AG09309 (cell line): ENCODE measurements around the gene OR6K3.

Experiments
- DNase-seq: peaks from one replicate; pipeline ENCODE4 v3.0.0-alpha.2; 2010; ENCODE audit warnings: low read depth
- H3K4me3 ChIP-seq: 2 replicates; pipeline ENCODE4 v1.5.1; 2011; ENCODE audit warnings: mild to moderate bottlenecking, low read depth, low read length, moderate library complexity; ENCODE audit not compliant: control insufficient read depth
- CTCF ChIP-seq: IDR thresholded peaks from 2 replicates; pipeline ENCODE4 v1.5.1; 2011; ENCODE audit warnings: mild to moderate bottlenecking, low read depth, low read length, inconsistent platforms; ENCODE audit not compliant: insufficient read depth, control insufficient read depth; ENCODE audit errors: missing control alignments

OR6K3 gene

GRCh38 chr1:158679289-158679688 is 41.2 kb downstream of the OR6K3 start:
- H3K4me3 ChIP-seq = no peak overlapping the region
- DNase-seq = no peak
- TF ChIP-seq CTCF = no peak

- H3K4me3 ChIP-seq = no peak overlapping the region
- TF ChIP-seq CTCF = no peak
- DNase-seq = no peak
Observed at GRCh38 chr1:158675563-158676323, 44.8 kb downstream of the OR6K3 start.

GRCh38 chr1:158674302-158674701 is 46.2 kb downstream of the OR6K3 start:
- DNase-seq = no peak
- no peak overlapping the region for H3K4me3 ChIP-seq
- no peak for TF ChIP-seq CTCF
